IPS-18c (cell line): Measurements from ENCODE around the gene GCNT2.

ENCODE experiments used
- H3K4me3 ChIP-seq: 2 replicates; pipeline ENCODE4 v1.7.0; 2013; ENCODE audit warnings: low read depth, mild to moderate bottlenecking, low read length, moderate library complexity; ENCODE audit not compliant: insufficient read depth
- H3K9me3 ChIP-seq: one replicate; pipeline ENCODE4 v1.6.1; 2013; ENCODE audit warnings: mild to moderate bottlenecking, low read length, moderate library complexity; ENCODE audit not compliant: control insufficient read depth, insufficient read depth

GCNT2 gene

DNA sequence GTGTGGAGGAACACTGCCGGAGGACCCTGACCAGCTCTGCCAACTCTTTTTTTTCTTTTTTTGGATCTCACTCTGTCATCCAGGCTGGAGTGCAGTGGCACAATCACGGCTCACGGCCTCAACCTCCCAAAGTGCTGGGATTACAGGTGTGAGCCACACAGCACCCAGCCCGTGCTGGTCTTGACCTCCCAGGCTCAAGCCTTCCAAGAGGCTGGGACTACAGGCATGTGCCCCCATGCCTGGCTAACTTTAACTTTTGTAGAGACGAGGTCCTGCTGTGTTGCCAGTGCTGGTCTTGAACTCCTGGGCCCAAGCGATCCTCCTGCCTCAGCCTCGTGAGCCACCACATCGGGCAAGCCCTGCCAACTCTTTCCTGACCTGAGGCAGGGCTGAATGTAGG lies 11.2 kb downstream of the GCNT2 start:
- H3K9me3 ChIP-seq, result no peaks in the 10 kb centered on the region
- no peak overlapping the region for H3K4me3 ChIP-seq

DNA sequence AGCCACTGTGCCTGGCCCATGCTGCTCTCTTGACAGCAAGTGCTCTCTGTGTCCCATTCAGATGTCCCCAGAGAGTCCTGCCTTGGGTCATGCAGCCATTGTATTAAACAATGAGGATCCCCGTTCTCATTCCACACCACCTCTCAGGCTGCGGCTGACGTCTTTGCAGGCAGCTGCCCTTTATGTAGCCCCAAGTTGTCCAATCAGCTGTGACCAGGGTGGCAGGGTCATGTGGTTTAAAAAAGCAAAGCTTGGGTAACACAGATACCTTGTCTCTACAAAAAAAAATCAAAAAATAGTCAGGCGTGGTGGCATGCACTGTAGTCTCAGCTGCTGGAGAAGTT lies 13.2 kb downstream of the GCNT2 start:
- no peak overlapping the region for H3K4me3 ChIP-seq

DNA sequence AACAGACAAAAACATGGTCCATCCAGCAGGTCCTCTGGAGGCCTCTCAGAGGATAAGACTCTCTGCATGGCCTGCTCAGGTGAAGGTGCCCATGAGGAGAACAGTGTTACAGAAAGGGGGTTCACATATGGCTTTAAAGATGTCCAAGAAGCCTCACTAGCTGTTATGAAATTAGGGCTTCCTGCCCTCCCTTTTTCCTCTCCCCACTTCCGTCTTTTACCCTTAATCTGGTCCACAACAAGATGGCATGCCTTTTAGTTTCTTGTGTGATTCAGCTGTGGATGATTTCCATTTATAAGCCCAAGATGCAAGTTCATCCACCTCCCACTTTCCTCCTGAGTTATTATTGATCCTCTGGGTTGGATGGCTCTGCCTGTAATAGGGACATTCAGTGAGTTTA lies 14.0 kb downstream of the GCNT2 start:
- no peaks in the 10 kb centered on the region for H3K9me3 ChIP-seq
- no peak overlapping the region for H3K4me3 ChIP-seq

More for the DNA sequence above, 13.2 kb downstream of the GCNT2 start:
- no peaks in the 10 kb centered on the region for H3K9me3 ChIP-seq

DNA sequence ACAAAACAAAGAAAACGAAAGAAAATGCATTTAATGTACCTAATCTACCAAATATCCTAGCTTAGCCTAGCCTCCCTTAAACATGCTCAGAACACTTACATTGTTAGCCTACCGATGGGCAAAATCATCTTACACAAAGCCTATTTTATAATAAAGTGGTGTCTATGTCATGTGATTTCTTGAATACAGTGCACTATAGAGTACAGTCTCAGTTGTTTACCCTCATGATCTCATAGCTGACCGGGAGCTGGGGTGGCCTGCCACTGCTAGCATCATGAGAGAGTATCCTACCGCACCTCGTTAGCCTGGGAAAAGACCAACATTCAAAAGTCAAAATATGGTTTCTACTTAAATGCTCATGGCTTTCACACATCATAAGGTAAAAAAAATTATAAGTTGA lies 16.6 kb downstream of the GCNT2 start:
- Histone ChIP-seq H3K9me3 (no peaks in the 10 kb centered on the region), H3K4me3 (no peak overlapping the region)

DNA sequence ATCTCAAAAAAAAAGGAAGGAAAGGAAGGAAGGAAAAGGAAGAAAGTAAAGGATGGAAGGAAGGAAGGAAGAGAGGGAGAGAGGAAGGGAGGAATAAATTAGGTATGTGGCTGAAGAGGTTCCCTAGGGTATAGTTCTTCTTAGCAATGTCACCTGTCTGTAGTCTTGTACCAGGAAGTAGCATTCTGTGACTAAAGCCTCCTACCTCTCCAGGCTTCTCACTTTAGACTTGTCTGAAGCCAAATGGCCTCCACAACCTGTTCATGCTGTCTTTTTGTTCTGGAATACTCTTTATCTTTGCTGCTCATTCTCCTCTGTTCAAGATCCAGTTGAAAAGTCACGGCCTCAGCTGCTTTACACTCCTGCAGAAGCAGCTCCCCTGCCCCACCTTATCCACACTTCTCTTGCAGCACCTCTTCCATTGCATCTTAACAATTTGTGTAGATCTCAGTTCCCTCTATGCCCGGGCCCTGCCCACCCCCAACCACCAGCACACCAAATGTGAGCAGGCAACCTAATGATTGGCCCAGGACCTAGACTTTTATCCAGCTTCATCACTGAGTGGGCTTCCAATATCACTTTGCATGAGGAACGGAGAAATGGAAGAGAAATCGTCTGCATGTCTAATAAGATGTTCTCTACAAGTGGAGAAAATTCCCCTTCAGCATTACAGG lies 19.1 kb downstream of the GCNT2 start:
- H3K9me3 ChIP-seq, result no peaks in the 10 kb centered on the region
- H3K4me3 ChIP-seq, result no peak overlapping the region

DNA sequence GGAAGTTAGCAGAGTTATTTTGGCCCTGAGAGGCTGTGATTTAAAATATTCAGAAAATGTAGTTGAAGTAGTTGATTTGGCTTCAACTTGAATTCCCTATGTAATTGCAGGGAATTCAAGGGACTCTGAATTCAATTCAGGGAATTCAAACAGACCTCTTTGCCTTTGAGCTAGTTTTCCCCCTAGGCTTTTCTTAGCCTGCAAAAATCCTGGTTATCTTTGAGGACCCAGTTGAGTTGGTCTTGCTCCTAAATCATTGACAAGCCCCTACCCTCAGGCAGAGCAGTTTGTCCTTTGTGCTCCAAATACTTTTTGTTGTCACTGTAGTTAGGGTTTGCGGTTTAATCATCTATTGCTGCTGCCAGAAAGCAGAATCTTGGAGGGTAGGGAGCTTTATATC lies 20.4 kb downstream of the GCNT2 start:
- no peaks in the 10 kb centered on the region for H3K9me3 ChIP-seq
- H3K4me3 ChIP-seq, result no peak overlapping the region

DNA sequence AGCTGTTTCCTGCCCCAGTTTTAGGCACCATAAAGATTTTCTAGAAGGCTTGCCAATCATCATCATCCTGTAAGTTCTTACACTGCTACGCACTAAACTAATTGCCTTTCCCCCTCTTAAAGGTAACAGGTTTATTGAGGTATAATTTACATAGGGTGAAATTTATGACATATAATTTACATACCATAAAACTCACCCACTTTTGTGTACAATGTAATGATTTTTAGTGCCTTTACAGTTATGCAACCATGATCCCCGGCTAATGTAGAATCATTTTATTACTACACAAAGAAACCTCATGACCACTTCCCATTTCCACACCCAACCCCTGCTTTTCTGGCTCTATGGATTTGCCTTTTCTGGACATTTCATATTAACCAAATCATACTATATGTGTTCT lies 21.1 kb downstream of the GCNT2 start:
- Histone ChIP-seq H3K4me3 (no peak overlapping the region), H3K9me3 (no peaks in the 10 kb centered on the region)

DNA sequence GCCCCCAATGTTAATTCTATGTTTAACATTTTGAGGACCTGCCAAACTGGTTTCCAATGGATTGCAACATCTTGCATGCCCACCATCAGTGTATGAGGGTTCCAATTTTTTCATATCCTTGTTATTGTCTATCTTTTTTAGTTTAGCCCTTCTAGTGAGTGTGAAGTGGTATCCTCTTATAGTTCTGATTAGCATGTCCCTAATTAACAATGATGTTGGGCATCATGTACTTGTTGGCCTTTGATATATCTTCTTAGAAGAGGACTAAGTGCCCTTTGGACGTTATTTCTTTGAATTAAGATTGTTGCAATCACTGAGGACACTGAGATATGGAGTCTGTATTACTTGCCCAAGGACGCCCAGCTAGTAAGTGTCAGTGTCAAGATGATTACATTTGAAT lies 22.3 kb downstream of the GCNT2 start:
- Histone ChIP-seq H3K9me3 (no peaks in the 10 kb centered on the region), H3K4me3 (no peak overlapping the region)

DNA sequence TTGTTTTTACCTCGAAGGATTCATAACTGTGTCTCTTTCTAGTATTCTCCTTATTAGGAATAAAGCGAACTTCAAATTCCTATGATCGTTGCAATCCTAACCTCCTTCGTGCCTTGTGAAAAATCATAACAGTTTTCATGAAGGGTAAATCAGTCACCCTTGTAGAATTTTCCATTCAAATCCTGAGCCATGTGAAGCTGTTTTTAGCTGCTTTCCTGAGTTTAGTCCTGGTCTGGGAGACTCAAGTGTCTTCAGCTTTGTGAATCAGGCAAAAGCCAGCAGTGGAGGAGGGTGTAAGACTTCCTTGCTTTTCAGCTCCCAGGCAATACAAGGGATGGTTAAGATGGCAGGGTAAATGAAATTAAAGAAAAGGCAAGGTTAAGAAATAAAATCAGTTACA lies 24.3 kb downstream of the GCNT2 start:
- Histone ChIP-seq H3K4me3 (no peak overlapping the region), H3K9me3 (no peaks in the 10 kb centered on the region)

DNA sequence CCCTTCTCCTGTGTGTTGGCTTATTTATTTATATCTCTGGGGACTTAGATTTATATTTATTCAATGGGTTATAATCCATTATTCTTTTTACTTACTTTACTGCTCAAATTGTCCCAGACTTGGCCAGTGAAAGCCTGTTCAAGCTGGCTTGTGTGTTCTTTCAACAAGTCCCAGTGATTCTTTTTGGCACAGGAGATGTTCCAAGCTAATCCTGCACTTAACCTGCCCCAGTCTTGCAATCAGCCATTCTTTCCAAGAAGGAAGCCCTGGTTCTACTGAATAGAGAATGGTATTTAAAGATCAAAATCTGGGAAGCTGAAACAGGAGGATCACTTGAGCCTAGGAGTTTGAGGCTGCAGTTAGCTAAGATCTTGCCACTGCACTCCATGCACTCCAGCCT lies 26.7 kb downstream of the GCNT2 start:
- H3K4me3 ChIP-seq, result no peak overlapping the region

DNA sequence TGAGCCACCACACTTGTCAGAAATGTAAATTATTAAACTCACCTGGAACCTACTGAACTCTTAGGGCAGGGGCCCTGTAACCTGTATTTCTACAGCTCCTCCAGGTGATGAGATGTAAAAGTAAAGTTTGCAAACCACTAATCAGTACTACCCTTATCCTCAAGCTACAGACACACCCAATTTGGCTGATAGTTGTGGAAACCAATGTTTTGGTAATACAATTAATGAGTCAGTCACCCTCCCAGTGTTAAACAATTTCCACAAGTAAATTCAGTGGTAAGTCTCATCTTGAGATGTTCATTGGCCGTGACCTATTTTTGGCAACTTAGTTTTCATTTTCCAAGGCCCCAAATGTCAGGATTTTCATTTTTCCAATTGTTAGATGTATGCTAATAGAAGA lies 29.6 kb downstream of the GCNT2 start:
- no peaks in the 10 kb centered on the region for H3K9me3 ChIP-seq

More for the DNA sequence above, 26.7 kb downstream of the GCNT2 start:
- H3K9me3 ChIP-seq, result no peaks in the 10 kb centered on the region

DNA sequence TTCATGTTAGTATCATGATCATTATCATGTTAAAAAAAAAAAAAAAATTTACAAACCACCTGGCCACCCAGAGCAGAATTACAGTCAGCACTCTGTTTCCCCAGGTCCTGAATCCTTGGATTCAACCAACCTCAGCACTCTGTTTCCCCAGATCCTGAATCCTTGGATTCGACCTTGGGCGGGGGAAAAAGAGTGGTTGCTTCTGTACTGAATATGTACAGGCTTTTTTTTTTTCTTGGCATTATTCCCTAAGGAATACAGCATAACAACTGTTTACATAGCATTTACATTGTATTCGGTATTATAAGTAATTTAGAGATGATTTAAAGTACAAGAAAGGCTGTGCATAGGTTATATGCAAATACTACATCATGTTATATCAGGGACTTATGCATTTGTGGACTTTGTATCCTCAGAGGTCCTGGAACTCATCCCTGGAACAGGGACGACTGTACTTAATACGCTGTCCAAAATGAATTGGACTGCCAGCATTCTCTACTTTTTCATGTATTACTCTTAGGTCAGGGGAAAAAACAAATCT lies 31.2 kb downstream of the GCNT2 start:
- no peak overlapping the region for H3K4me3 ChIP-seq

More for the DNA sequence above, 29.6 kb downstream of the GCNT2 start:
- H3K4me3 ChIP-seq, result no peak overlapping the region

DNA sequence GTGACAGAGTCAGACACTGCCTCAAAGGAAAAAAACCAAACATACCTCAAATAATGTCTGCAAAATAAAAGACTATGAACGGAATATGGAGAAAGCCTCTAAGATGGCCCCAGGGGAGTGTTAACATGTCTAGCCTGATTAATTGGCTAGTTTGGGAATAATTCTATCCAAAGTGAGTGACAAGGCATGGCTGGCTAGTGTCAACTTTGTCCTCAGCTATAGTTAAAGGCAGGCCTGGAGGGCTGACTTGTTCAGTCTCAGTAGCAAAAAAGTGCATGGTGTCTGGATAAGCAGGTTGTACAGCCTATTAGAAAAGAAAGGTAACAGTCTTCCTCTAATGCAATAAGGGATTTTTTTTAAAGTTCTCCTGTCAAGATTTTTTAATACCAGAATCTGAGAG lies 32.7 kb downstream of the GCNT2 start:
- H3K4me3 ChIP-seq, result no peak overlapping the region
- H3K9me3 ChIP-seq, result no peaks in the 10 kb centered on the region

More for the DNA sequence above, 31.2 kb downstream of the GCNT2 start:
- H3K9me3 ChIP-seq, result no peaks in the 10 kb centered on the region

DNA sequence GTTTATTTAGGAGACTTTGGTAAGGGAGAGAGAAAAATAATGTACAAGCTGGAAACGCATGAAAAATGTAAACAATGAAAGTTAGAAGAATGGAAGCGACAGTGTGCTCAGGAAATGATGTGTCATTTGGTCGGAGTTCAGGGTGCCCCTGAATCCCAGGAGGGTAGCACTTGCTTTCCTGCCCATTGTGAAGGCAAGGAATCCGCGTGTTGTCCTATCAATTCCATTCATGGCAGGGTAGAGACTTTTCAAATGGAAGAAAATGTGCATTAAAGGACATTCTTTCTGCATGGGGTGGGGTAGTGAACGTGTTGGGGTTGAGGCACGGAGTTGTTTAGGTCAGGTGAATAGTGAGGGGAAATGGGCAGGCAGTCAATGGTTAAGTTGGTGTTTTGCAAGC lies 33.7 kb downstream of the GCNT2 start:
- no peaks in the 10 kb centered on the region for H3K9me3 ChIP-seq
- H3K4me3 ChIP-seq, result no peak overlapping the region

DNA sequence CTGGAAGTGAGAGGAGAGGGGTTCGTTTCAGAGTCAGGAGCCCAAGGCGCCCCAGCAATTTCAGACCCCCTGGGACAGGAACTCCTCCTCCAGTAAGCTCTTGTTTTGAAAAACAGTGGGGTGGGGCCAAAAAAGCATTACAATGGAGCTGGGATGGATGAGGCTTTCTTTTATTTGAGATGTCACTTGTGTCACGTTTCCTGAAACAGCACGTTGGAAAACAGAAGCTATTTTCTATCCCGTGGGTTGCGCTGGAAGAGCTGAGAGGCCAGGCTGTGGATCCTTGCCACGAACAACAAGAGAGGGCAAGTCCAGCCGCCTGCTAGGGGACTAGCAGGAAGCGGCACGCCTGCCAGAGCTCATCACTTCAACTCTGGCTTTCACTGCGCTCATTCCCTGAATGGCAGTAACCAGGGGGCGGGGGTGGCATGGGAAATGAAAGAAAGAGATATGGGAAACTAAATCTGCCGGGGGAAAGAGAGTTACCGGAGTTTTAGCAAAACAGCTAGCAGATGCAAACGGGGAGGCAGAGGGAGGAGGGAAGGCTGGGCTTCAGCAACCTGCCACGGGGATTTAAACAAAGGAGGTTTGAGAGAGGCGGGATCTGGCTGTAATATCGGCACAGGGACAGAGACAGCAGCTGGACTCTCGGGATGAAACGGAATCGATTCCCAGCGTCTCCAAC lies 34.6 kb downstream of the GCNT2 start:
- no peaks in the 10 kb centered on the region for H3K9me3 ChIP-seq
- peak overlapping the region; percentile 66 for H3K4me3 ChIP-seq

DNA sequence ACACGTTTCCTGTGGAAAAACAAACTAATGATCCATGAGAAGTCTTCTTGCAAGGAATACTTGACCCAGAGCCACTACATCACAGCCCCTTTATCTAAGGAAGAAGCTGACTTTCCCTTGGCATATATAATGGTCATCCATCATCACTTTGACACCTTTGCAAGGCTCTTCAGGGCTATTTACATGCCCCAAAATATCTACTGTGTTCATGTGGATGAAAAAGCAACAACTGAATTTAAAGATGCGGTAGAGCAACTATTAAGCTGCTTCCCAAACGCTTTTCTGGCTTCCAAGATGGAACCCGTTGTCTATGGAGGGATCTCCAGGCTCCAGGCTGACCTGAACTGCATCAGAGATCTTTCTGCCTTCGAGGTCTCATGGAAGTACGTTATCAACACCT lies 35.4 kb downstream of the GCNT2 start:
- Histone ChIP-seq H3K4me3 (peak overlapping the region; percentile 66), H3K9me3 (no peaks in the 10 kb centered on the region)

DNA sequence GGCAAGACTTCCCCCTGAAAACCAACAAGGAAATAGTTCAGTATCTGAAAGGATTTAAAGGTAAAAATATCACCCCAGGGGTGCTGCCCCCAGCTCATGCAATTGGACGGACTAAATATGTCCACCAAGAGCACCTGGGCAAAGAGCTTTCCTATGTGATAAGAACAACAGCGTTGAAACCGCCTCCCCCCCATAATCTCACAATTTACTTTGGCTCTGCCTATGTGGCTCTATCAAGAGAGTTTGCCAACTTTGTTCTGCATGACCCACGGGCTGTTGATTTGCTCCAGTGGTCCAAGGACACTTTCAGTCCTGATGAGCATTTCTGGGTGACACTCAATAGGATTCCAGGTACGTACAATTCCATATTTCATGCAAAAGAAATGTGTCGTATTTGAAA lies 35.8 kb downstream of the GCNT2 start:
- peak overlapping the region; percentile 66 for H3K4me3 ChIP-seq
- H3K9me3 ChIP-seq, result no peaks in the 10 kb centered on the region

DNA sequence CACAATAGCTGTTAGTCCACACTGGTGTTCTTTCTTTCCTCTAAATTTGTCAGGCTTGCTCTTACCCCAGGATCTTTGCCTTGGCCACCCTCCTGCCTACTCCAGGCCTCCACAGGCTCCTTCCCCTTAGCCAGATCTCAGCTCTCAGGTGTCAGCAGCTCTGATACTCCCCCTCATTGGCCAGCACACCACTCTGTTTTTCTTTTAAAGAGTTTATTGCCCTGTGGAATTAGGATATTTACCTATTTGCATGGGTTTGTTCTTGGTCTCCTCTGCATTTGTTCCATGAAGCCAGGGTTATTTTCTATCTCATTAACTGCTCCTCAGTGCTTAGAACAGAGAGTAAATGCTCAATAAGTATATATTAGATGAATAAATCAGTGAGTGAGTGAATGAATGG lies 36.8 kb downstream of the GCNT2 start:
- Histone ChIP-seq H3K4me3 (peak overlapping the region; percentile 66), H3K9me3 (no peaks in the 10 kb centered on the region)
